ENCODE results near the gene TMCO4.

The TMCO4 gene

DNA sequence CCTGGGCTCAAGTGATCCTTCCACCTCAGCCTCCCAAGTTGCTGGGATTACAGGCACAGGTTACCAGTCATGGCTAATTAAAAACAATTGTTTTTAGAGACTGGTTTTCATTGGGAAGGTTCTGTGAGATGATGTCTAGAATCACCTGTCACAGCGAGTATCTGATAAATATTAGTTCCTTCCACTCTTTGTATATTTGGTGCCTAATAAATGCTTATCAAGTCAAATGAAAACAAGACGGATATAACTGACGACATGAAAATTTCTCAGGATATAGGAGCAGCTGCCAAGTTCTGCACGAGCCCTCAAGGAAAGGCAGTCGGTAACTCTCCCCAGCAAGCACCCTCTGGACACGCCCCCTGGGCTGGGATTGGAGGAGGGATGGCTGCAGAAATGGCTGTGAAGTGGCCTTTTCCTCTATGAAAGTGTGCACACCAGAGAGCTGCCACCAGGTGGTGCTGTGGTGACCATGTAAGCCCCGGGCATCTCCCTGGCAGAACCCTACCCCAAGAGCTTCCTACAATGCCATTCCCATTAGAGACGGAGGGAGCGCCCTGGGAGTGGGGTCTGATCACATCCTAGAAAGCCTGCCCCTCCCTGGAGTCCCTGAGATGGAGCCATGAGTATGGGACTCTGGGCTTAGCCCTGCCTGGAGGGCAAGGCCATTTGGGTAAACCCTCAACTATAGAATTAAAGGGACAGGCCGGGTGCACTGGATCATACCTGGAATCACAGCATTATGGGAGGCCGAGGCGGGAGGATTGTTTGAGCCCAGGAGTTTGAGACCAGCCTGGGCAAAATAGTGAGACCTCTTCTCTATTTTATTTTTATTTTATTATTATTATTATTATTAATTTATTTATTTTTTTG, 84.1 kb downstream of the TMCO4 start:
- DNase-seq (ENCODE audit: low spot score), result peak; percentile 73

DNA sequence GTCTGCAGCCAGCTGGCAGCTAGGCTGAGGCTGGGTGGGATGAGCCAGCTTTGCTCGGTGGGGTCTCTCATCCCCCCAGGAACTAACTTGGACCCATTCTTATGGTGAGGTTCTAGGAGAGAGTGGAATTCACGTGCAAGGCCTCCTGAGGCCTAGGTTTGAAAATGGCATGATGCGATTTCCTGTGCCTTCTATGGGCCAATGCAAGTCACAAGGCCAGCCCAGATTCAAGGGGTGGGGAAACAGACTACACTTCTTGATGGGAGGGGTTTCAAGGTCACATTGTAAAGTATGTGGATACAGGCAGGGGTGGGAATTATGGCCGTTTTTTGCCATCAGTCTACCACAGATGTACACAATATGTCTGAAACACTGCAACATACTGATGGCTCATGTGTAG, 86.8 kb downstream of the TMCO4 start:
- DNase-seq (ENCODE audit: low spot score), result no peak

DNA sequence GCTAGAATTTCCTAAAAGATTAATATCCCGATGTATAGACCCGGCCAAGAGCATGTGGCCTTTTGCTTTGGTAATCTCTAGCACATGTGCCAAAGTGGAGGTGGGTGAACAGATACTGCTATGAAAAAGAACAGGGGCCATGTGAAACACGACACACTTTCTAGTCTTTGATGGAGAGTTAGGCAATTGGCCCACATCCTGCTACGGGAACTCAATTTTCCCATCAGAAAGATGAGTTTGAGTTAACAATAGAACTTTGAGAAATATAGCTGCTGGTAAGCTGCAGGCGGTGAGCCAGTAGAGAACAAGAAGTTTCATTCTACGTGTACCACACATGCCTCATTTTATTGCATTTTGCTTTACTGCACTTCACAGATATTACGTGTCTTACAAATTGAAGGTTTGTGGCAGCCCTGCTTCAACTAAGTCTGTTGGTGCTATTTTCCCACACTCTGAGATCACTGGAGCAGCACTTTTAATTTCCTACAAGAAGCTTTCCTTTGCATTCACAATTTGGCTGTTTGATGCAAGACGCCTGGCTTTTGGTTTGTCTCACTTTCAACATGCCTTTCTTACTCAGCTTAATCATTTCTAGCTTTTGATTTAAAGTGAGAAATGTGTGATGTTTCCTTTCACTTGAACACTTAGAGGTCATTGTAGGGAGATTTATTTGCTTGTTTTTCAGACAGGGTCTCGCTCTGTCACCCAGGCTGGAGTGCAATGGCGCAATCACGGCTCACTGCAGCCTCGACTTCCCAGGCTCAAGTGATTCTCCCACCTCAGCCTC, 88.7 kb downstream of the TMCO4 start:
- DNase-seq (ENCODE audit: low spot score), result no peak

DNA sequence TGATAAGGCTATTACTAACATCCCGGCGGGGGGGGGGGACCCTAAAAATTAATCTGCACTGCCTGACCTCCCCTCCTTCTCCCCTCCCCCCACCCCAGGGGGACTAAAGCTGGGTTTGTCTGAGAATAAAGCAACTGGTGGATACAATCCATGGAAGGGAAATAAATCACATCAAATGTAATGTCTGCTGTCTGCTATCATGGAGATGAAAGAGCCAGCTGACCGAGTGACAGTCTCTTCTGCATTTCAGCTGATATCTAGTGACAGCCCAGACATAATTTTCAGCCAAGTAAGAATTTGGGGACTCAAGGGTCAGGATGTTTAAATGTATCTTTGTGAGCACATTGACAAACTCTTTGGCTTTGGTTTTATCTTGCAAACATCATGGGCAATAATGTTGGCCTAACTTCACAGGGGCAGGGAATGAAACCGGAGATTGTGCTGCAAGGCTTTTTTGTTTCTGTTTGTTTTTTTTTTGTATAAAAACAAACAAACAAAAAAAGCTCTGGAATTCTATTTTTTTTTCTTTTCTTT, 90.4 kb downstream of the TMCO4 start:
- no peak for DNase-seq (ENCODE audit: low spot score)

DNA sequence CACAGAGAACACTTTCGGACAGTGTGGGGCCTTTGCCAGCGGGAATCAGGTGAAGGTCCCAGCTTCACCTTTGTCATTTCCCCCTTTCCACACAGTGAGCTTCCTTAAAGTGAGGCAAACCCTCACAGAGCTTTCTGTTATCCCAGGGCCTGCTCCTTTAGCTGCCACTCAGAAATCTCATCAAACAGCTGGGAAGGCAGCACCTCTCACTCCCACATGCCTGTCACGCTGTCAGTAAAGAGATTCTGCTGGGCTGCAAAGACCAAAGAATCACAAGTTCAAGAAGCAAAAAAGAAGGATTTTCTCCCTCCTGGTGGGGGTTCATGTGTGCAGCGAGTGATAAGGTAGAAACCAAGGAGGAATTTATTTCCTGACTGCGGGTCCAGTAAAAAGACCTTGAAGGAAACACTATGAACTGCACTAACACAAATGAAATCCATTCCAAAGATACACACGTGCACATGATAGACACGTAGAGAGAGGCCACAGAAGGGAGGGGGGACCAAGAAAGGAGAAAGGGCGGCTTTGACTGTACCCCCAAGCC, 91.1 kb downstream of the TMCO4 start:
- DNase-seq (ENCODE audit: low spot score), result no peak

DNA sequence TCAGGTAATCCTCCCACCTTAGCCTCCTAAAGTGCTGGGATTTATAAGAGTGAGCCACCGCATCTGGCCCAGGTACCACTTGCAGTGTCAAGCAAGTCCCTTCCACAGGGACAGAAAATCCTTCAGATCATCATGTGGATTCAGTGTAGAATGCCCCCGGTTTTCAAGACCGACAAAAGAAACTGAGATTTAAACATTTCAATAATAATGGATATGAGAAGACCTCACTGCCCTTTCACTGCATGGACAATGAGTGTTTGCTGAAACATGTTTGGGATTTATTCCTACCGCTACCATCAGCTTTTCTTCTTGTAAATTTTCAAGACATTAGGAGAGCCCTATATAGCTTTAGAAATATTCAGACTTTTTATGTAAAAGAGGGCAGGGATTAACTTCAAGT, 93.6 kb downstream of the TMCO4 start:
- no peak for DNase-seq (ENCODE audit: low spot score)

DNA sequence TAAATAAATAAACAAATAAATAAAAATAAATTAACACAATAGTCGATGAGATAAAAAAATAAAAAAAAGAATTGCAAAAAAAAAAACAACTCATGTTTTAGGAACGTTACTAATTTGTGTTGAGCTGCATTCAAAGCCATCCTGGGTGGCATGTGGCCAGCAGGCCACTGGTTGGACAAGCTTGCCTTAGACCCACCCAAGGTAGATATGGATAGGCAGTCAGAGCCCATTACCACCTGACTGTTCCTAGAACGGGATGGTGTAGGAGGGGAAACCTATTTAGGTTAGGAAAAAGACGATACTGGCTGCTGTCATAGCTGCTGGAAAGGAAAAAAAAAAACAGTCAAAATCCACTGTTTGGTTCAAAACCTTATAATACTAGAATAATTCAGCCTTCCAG, 94.3 kb downstream of the TMCO4 start:
- no peak for DNase-seq (ENCODE audit: low spot score)

DNA sequence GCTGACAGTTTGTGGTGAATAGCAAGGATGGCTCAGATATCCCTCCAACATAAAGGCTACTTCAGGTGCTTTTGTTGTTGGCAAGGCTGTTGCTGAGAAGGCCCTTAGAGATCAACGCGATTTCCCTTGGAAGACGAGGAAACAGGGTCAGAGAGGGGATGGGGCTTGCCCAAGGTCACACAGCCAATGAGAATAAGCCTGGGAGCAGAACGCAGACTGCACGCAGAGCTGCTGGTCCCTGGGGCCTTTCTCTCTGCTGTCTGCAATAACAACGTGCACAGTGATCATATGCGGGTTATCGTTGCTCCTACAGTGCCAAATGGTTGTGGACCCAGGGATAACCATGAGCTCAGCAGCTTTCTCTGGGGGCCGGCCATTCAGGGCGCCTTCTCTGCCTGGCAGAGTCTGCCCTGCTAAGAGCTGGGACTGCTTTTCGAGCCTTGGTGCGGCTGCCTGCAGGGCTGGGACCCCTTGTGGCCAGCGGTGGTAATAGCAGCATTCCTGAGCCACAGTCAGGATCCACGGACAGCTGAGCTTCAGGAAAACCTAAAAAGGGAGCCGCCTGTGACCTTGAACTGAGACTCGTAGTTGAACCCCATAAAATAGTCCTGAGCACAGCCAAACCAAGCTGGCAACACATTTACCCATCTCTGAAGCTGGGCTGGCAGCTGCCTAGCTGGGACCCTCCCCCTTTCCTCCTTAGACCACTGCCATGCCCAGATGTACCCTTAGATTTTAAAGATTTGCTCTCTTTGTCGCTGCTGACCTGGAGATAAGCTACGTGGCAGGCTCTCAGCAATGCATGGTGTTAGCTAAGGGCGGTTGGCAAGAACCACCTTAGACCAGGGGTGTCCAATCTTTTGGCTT, 95.2 kb downstream of the TMCO4 start:
- peak; percentile 42 for DNase-seq (ENCODE audit: low spot score)

DNA sequence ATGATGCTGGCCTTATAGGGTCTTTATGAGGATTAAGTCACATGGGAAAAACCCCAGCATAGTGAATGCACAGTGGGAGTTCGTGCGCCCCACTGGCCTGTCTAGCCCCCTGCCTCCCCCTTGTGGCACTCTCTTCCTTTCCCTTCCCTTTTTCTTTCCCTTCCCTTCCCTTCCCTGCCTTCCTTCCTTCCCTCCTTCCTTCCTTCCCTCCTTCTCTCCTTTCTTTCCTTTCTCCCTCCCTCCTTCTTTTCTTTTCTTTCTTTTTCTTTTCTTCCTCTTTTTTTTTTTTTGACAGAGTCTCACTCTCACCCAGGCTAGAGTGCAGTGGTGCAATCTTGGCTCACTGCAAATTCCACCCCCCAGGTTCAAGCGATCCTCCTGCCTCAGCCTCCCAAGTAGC, 96.4 kb downstream of the TMCO4 start:
- no peak for DNase-seq (ENCODE audit: low spot score)

DNA sequence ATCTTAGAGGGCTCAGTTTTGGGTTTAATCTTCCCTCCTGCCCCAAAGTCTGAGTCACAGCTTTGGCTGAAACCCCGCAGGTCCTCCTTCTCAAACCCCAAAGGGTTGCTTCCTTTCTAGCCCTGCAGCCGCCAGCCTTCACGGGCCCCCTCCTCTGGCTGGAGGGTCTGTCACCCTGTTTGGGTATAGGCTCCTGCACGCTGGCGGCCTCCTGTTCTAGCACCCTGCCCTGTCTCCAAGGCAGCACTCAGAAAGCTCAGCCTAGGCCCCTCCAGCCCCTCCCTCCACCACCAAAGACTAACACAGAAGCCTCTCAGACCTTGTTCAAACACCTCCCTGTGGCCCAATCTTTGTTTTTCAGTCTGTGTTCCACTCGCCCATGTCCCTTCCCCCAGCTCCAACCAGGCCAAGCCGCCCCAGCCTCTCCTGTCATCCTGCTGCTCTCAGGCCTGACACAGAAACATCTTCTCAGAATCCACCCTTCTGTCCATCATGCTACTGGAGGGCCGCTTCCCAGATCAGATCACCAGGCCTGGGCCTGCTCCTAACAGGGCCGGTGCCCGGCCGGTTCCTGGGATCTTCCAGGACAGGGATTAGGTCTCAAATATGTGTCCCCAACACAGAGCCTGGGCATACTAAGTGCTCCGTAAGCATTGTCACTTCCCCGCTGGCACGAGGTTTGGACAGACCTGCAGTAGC, 99.5 kb downstream of the TMCO4 start:
- DNase-seq (ENCODE audit: low spot score), result no peak

DNA sequence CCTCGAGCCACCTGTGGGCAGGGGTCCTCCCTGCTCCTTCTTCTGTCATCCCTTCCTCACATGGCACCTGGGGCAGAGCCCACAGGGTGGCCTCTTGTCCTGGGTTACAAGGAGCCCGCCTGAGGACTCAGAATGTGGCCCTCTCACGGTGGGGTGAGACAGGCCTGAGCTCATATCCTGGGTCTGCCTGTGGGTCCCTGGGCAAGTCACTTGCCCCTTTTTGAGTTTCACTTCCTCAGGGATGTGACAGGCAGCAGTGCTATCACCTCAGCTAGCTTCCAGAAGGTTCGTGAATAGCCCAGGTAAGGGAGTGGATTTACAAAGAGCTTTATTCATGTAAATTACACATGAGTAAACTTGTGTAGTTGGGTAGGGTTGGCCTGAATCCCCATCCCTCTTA, 101.5 kb downstream of the TMCO4 start:
- no peak for DNase-seq (ENCODE audit: low spot score)

DNA sequence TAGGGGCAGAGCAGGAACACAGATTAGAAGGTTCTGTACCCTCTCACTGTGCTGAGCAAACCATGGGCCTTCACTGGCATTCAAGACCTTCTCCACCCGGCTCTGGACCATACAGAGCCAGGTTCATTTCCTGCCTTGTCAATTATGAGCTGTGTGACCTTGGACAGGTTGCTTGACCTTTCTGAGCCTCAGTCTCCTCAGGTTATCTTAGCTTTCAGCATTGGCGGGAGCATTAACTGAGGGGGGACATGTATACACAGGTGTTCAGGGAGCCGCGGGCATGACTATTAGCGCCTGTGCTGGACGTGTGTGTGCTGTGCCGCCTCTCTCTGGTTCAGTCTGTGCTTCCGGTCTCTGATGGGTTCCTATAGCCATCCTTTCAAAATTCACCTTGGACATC, 102.9 kb downstream of the TMCO4 start:
- no peak for DNase-seq (ENCODE audit: low spot score)

DNA sequence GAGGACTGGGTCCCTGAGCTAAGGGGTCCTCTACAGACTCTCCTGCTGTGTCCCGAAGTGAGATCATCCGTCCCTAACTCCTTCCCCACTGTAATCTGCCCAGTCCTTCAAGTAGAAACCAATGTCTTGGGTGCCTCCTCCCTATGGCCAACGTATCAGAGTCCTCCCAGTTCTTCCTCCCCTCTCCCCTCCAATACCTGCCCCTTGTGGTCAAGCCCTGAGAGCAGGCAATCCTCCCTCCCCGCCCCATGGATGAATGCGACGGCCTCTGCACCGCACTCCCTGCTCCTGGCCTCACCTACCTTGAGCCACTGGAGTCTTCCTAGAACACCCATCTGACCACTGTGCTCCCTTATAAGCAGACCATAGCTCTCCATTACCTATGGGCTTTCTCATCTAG, 103.9 kb downstream of the TMCO4 start:
- DNase-seq (ENCODE audit: low spot score), result no peak

DNA sequence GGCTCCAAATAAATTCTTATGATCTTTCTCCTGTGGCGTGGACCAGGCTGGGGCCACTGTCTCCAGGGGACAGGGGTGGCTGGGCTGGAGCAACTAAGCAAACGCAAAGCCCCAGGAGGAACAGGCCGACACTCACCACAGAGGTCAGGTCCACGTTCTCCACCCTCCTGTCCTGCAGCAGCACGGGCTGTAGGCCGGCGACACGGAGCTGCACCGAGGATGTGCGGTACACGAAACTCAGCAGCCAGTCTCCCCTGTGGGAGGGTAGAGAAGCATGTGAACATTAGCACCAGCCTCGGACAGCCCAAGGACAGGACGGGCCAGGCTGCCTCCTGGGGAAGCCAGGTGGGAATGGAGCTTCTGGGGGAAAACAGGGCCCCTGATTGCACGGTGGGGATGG, 105.4 kb downstream of the TMCO4 start:
- no peak for DNase-seq (ENCODE audit: low spot score)

DNA sequence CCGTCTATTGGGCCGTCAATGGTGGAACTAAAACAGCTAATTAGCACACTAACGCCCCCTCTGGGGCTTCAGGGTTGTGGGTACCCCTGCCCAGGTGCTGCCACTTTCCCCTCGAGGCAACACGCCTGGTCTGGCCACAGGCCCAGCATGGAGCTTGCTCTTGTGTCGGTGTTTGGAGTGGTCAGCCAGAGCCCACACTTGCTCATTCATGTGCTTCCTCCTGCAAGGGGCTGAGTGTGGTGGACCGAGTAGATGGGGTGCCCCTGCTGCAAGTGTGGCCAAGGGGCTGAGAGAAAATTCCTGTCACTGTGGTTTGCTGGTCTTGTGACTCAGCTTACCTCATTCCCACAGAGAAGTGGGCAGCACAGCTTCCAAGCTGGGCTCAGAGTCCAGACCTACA, 109.4 kb downstream of the TMCO4 start:
- no peak for DNase-seq (ENCODE audit: low spot score)

DNA sequence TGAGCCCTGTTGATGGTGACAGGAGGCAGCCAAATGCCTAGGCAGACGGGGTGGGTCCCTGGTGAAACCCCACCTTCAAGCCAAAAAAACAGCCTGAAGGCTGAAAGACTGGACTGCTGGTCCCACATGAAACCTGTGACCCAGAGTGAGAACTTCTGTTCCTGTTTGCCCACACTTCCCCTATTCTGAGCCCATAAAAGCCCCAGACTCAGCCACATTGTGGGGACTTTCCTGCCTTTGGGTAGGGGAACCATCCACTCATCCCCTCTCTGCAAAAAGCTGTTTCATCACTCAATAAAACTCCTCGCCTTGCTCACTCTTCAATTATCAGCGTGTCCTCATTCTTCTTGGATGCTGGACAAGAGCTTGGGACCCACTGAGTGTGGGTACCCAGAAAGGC, 109.9 kb downstream of the TMCO4 start:
- no peak for DNase-seq (ENCODE audit: low spot score)

DNA sequence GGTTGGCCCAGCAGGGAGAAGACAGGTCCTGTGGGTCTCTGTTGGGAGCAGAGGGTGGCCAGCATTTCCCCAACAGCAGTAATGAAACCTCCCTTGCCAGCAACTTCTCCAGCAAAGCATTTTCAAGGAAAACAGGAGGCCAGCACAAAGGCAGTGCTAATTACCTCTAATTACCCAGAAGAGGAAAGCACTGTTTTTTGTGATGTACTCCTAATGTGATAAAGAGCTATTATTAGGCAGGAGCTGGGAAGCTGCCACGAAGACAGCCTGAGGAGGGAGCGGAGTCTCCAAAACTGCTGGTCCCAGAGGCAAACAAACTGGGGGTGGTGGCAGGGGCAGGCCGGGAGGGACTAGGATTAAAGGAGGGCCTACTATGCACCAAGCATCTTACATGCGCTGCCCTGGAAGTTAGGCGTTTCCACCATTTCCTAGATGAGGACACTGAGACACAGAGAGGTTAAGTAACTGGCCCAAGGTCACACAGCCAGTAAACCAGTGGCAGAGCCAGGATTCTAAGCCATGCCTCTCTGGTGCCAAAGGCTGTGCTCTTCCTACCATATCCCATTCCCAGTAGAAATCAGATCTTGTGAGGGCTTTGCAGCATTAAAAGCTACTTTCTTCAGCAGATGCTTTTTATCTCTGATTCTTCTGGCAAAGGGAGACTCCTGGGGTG, 110.5 kb downstream of the TMCO4 start:
- no peak for DNase-seq (ENCODE audit: low spot score)

DNA sequence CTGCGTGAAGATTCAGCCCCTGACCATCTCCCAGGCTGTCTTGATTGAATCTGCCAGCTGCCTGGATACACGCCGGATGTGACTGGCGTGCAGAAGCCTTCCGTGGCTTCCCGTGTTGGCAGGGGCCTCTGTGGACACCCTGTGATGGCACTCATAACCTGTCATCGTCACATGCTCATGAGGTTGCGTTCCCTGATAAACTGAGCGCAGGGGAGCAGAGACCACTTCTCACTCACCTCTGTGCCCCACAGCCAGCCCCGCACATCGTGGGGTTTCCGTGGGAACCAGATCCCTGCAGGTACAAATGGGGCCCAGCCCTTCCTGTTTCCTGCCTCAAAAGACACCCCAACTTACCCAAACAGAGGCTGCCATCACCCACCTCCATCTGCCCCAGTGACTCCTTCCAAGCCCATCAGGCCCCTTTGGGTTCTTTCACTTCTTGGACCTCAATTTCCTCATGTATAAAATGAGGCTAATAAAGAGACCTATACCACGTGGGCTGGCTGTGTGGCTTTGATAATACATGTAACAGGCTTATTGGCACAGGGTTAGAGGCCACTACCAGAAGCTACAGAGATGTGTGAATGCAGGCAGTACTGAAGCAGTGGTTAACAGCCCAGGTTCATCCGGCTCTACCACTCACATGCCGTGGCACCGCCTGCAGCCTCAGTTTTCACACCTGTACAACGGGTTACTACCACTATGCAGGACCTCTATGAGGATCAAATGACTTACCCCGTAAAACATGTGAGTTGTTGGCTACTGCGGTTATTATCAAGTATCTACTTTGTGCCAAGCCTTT, 111.5 kb downstream of the TMCO4 start:
- DNase-seq (ENCODE audit: low spot score), result no peak

DNA sequence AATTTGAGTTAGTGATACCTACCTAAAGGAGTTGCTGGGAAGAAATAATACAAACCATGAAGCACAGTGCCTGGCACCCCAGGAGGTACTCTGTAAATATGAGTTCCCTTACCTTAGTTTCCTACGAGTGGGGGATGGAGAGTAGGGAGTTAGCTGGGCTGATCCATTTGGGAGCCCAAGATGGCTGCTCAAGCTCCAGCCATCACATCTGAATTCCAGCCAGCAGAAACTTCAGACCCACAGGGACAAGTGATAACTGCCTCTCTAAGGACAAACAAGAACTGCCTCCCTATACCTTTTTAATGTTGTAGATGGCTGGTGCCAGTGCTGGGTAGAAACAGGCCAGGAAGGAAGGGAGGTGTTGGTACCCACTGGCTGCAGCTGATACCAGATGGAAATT, 112.3 kb downstream of the TMCO4 start:
- no peak for DNase-seq (ENCODE audit: low spot score)

DNA sequence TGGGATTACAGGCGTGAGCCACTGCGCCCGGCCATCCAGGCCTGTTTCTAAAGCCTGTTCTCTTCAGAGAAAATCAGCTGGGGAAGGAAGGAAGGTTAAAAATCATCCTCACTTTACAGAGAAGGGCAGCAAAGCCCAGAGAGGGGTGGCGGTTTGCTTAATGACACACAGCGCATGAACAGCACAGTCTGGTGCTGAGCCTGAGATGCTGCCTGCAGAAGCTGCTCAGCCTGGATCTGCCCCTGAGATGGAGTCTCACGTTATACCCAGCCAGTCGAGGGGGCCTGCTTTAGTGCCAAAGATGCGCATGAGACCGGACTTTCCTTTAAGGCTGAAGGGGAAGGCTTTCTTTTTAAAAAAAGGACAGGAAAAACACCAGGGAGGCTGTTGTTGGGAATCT, 113.7 kb downstream of the TMCO4 start:
- no peak for DNase-seq (ENCODE audit: low spot score)
